SHP77 (cell line): ENCODE measurements around the gene IGFBP6.
"Not testable (repeated sequence)": the region's sequence is repeated elsewhere in the genome, so short reads cannot be mapped to it uniquely, and the experiment has no call there.

Source experiments
- DNase-seq, 2 experiments: peaks; one replicate each; lab custom pipeline; 2025; lab: John Stamatoyannopoulos, UW

The IGFBP6 gene

GRCh38 chr12:53070877-53071492 lies 26.5 kb upstream of the IGFBP6 start:
- no peak for DNase-seq

GRCh38 chr12:53071591-53072551 lies 25.6 kb upstream of the IGFBP6 start:
- DNase-seq: no peak

- DNase-seq: no peak
Observed at GRCh38 chr12:53073881-53074280, 23.6 kb upstream of the IGFBP6 start.

GRCh38 chr12:53074283-53074998 lies 23.0 kb upstream of the IGFBP6 start:
- DNase-seq: no peak

- no peak for DNase-seq
Observed at GRCh38 chr12:53074999-53075370, 22.5 kb upstream of the IGFBP6 start.

- no peak for DNase-seq
Observed at GRCh38 chr12:53076461-53076860, 21.0 kb upstream of the IGFBP6 start.

- DNase-seq: no peak
Observed at GRCh38 chr12:53077030-53077429, 20.4 kb upstream of the IGFBP6 start.

GRCh38 chr12:53078425-53079225 lies 18.8 kb upstream of the IGFBP6 start:
- no peak for DNase-seq

- peak; percentile 96 to 97 for DNase-seq
Observed at GRCh38 chr12:53079226-53080117, 18.0 kb upstream of the IGFBP6 start, which contains the start of gene SPRYD3. SPRYD3 (minus strand) TSS chr12:53079390; CDS start chr12:53079333, 57 bp downstream.

- no peak for DNase-seq
Observed at GRCh38 chr12:53082637-53083175, 14.8 kb upstream of the IGFBP6 start.

- DNase-seq: no peak
Observed at GRCh38 chr12:53086361-53086760, 11.1 kb upstream of the IGFBP6 start.

GRCh38 chr12:53090105-53090504 lies 7.4 kb upstream of the IGFBP6 start:
- no peak for DNase-seq

- DNase-seq: no peak
Observed at GRCh38 chr12:53090554-53090953, 6.9 kb upstream of the IGFBP6 start.

GRCh38 chr12:53091756-53092155 lies 5.7 kb upstream of the IGFBP6 start:
- DNase-seq: no peak

- no peak for DNase-seq
Observed at GRCh38 chr12:53093777-53094393, 3.6 kb upstream of the IGFBP6 start.

- no peak for DNase-seq
Observed at GRCh38 chr12:53094394-53094787, 3.1 kb upstream of the IGFBP6 start.

GRCh38 chr12:53094796-53095595 lies 2.5 kb upstream of the IGFBP6 start:
- not testable (repeated sequence) for DNase-seq

- not testable (repeated sequence) for DNase-seq
Observed at GRCh38 chr12:53095596-53095895, 1.9 kb upstream of the IGFBP6 start.

GRCh38 chr12:53096089-53096741 lies 1.3 kb upstream of the IGFBP6 start:
- no peak for DNase-seq
